Vagina (tissue), 2 donors: Measurements from ENCODE around the gene KRT6B.

Experiments used
- POLR2AphosphoS5 ChIP-seq, 2 donors: sonication (generic); formaldehyde crosslinking; IDR thresholded peaks; one replicate each; pipeline ENCODE4 v1.9.0; 2017; ENCODE audit warnings: antibody characterized with exemption in 2 of 2, mild to moderate bottlenecking in 2 of 2, low read depth in 1 of 2; ENCODE audit not compliant: insufficient read depth in 1 of 2
- TF ChIP-seq, protein P1 (sequence below), 3 experiments: fragments of 450-650 bp in 2 of 3; fragments of 200-600 bp in 1 of 3; sonication (generic) in 1 of 3; IDR thresholded peaks; one replicate each; pipeline ENCODE4 v1.5.1; 2017 to 2019; ENCODE audit warnings: antibody characterized with exemption in 3 of 3, mild to moderate bottlenecking in 2 of 3, moderate library complexity in 2 of 3

DNA sequence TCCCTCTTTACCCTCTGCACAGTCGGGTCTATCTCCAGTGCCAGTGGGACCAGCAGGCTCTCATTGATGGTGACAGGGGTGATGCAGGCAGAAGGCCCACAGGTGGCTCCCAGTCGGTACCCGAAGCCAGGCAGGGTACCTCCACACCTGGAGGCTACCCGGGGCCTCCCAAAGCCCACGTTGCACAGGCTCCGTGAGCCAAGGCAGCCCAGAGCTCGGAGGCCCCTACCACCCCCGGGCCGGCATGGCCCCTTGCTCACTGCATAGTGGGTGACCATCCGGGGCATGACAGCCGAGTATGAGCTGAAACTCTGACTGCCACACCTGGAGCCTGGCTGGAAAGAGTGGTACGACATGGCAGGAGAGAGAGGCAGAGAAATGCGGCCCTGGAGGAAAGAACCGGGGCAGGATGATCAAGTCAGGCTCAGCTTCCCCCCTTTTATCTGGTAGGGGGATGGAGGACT is 46.0 kb downstream of the KRT6B start, which contains the start of gene KRT82:
- TF ChIP-seq, protein P1, sequence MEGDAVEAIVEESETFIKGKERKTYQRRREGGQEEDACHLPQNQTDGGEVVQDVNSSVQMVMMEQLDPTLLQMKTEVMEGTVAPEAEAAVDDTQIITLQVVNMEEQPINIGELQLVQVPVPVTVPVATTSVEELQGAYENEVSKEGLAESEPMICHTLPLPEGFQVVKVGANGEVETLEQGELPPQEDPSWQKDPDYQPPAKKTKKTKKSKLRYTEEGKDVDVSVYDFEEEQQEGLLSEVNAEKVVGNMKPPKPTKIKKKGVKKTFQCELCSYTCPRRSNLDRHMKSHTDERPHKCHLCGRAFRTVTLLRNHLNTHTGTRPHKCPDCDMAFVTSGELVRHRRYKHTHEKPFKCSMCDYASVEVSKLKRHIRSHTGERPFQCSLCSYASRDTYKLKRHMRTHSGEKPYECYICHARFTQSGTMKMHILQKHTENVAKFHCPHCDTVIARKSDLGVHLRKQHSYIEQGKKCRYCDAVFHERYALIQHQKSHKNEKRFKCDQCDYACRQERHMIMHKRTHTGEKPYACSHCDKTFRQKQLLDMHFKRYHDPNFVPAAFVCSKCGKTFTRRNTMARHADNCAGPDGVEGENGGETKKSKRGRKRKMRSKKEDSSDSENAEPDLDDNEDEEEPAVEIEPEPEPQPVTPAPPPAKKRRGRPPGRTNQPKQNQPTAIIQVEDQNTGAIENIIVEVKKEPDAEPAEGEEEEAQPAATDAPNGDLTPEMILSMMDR (IDR thresholded peaks at IDR 0.05), result no peak
- TF ChIP-seq POLR2AphosphoS5 (IDR thresholded peaks at IDR 0.05; ENCODE audit: insufficient read depth in 1 of 2, low read depth in 1 of 2), result no peak
